Raji (cell line): ENCODE measurements around the gene S100A5.

Experiments
- POLR2A ChIP-seq: IDR thresholded peaks from 2 replicates; pipeline ENCODE4 v1.6.1; 2011; ENCODE audit warnings: low read depth, low read length, control low read depth; ENCODE audit not compliant: insufficient read depth

The S100A5 gene

GRCh38 chr1:153527023-153527682 lies 13.6 kb downstream of the S100A5 start:
- no peak for TF ChIP-seq POLR2A

GRCh38 chr1:153526132-153526543 lies 14.6 kb downstream of the S100A5 start:
- no peak for TF ChIP-seq POLR2A

GRCh38 chr1:153525088-153525728 lies 15.5 kb downstream of the S100A5 start:
- TF ChIP-seq POLR2A, result no peak

GRCh38 chr1:153520818-153521476 lies 19.8 kb downstream of the S100A5 start:
- TF ChIP-seq POLR2A, result no peak

GRCh38 chr1:153519242-153519641 lies 21.5 kb downstream of the S100A5 start:
- TF ChIP-seq POLR2A, result no peak

- TF ChIP-seq POLR2A, result no peak
Observed at GRCh38 chr1:153515504-153516394, 25.0 kb downstream of the S100A5 start.

GRCh38 chr1:153513666-153514065 lies 27.1 kb downstream of the S100A5 start:
- no peak for TF ChIP-seq POLR2A

GRCh38 chr1:153513023-153513422 lies 27.7 kb downstream of the S100A5 start:
- TF ChIP-seq POLR2A, result no peak

- no peak for TF ChIP-seq POLR2A
Observed at GRCh38 chr1:153510984-153511410, 29.7 kb downstream of the S100A5 start.

GRCh38 chr1:153509729-153510354 lies 30.9 kb downstream of the S100A5 start:
- TF ChIP-seq POLR2A, result no peak

- TF ChIP-seq POLR2A, result no peak
Observed at GRCh38 chr1:153509036-153509435, 31.7 kb downstream of the S100A5 start.

- TF ChIP-seq POLR2A, result no peak
Observed at GRCh38 chr1:153507926-153508583, 32.7 kb downstream of the S100A5 start.

GRCh38 chr1:153506831-153507413 lies 33.8 kb downstream of the S100A5 start:
- TF ChIP-seq POLR2A, result no peak

GRCh38 chr1:153506386-153506785 lies 34.3 kb downstream of the S100A5 start:
- TF ChIP-seq POLR2A, result no peak
